ENCODE measurements around the gene SOX9. TPM values are rescaled to one million over a fixed set of nuclear protein-coding genes. Genes with fewer than 3 reads are reported as not detected.

SOX9 gene
- total and polyA plus RNA-seq, 3 donors from 2014 or later: 80.0 to 240 (median 166) TPM

DNA sequence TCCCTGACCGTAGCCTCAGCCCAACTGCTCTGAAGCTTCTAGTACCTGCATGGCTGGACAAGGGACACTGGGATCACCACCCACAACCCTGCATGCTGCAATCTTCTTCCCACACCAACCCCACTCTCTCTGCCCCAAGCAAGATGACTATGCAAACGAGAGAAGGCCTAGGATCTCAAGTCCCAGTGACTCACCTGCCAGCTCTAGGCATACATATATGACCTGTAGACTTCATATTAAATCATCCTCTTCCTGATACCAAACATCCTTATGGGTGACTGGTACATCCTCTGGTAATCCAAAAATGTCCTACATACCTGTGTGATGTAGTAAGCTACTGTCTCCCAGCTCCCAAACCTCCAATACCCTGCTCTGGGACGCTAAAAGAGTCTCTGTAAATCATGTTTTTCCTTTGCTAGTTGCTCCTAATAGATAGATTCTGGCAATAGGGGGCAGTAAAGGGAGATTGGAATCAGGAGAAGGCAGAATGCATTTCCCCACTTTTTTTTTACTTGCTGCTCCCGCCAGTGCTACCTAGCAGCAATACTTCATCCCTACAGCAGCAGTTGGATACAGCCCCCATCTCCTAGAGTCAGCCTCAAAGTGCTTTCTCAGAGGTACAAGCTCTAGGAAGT is 43.4 kb upstream of the SOX9 start:
- 74 to 84% methylated on average over 4 of the region's 4 CpGs for WGBS, 2 donors
- Histone ChIP-seq H3K9me3 (no peaks in the 10 kb centered on the region), H3K27ac (no peak overlapping the region), H3K4me3 (no peak overlapping the region), H3K27me3 (no peaks in the 10 kb centered on the region), H3K36me3 (ENCODE audit: low read depth, missing control alignments) (no peaks in the 10 kb centered on the region), H3K4me1 (no peaks in the 10 kb centered on the region)
- TF ChIP-seq, protein P1, sequence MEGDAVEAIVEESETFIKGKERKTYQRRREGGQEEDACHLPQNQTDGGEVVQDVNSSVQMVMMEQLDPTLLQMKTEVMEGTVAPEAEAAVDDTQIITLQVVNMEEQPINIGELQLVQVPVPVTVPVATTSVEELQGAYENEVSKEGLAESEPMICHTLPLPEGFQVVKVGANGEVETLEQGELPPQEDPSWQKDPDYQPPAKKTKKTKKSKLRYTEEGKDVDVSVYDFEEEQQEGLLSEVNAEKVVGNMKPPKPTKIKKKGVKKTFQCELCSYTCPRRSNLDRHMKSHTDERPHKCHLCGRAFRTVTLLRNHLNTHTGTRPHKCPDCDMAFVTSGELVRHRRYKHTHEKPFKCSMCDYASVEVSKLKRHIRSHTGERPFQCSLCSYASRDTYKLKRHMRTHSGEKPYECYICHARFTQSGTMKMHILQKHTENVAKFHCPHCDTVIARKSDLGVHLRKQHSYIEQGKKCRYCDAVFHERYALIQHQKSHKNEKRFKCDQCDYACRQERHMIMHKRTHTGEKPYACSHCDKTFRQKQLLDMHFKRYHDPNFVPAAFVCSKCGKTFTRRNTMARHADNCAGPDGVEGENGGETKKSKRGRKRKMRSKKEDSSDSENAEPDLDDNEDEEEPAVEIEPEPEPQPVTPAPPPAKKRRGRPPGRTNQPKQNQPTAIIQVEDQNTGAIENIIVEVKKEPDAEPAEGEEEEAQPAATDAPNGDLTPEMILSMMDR (IDR thresholded peaks at IDR 0.05): no peak
- no peak for TF ChIP-seq POLR2A (IDR thresholded peaks at IDR 0.05)
- intact Hi-C loops (cut with DNase I; ENCODE audit: low total_unique reads): no loop called here
- DNase-seq: no peak

DNA sequence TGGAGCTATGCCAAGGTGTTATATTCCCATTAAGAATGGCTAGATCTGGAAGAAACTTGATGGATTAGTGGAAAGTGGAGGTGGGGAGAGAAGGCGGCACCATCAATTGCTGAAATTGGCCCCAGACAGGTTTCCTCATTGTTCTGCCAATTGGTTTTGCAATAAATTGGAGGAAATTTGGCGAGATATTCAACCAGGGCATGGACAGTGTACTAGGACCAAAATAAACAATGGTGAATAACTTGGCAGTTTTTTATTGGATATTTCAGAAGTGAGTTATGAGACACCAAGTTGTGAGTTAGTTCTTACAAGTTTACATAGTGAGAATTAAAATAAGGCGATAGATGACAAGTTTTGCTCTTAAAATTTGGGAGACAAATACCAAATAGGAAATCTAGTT is 41.1 kb upstream of the SOX9 start:
- H3K27me3 ChIP-seq: no peaks in the 10 kb centered on the region
- no peak for DNase-seq
- no peak overlapping the region for H3K27ac ChIP-seq
- WGBS, 2 donors: 86 to 93% methylated on average over 3 of the region's 3 CpGs
- intact Hi-C loops (cut with DNase I; ENCODE audit: low total_unique reads): no loop called here
- H3K36me3 ChIP-seq (ENCODE audit: low read depth, missing control alignments): no peaks in the 10 kb centered on the region
- H3K4me1 ChIP-seq: no peaks in the 10 kb centered on the region
- no peaks in the 10 kb centered on the region for H3K9me3 ChIP-seq
- no peak overlapping the region for H3K4me3 ChIP-seq
- TF ChIP-seq, protein P1 (IDR thresholded peaks at IDR 0.05): no peak
- TF ChIP-seq POLR2A (IDR thresholded peaks at IDR 0.05): no peak

DNA sequence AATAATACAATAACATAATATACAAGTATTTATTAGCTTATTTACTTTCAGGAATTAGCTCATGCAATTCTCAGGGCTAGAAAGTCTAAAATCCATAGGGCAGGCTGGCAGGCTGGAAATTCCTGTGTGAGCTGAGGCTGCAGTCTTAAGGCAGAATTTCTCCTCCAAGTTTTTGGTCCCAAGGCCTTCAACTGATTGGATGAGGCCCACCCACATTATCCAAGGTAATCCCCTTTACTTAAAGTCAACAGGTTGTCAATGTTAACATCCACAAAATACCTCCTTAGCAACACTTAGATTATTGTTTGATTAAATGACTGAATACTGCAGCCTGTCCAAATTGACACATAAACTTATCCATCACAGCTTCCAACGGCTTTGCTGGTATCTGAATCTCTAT is 32.9 kb upstream of the SOX9 start:
- intact Hi-C loops (cut with DNase I; ENCODE audit: low total_unique reads): no loop called here

DNA sequence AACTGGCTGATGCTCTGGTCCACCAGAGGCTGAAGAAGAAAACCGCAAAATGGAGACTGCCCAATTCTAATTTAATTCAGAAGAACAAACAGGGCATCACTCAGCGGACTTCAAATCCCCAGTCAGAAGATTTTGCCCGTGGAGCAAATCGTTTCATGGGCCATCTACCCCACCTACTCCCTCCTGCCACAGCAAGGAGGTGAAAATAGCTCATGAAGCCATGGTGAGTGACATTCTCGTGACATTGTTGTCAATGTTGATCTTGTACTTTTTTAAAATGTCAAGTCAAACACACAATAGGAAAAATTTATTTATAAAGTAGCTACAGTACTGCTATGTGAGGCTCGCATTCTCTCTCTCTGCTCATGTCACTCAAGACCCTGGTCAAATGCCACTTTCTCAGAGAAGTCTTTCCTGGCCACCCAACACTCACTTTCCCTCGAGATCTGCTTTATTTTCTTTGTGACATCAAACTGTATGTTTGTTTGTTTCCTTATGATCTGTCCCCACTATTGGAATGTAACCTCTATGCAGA is 31.3 kb upstream of the SOX9 start:
- TF ChIP-seq, protein P1 (IDR thresholded peaks at IDR 0.05): no peak
- Histone ChIP-seq H3K4me3 (no peak overlapping the region), H3K9me3 (no peaks in the 10 kb centered on the region), H3K27me3 (no peaks in the 10 kb centered on the region), H3K36me3 (ENCODE audit: low read depth, missing control alignments) (no peaks in the 10 kb centered on the region), H3K4me1 (no peaks in the 10 kb centered on the region), H3K27ac (no peak overlapping the region)
- 78 to 81% methylated on average over 7 of the region's 7 CpGs for WGBS, 2 donors
- DNase-seq: no peak
- intact Hi-C loops (cut with DNase I; ENCODE audit: low total_unique reads): no loop called here

More for the DNA sequence above, 32.9 kb upstream of the SOX9 start:
- no peaks in the 10 kb centered on the region for H3K36me3 ChIP-seq (ENCODE audit: low read depth, missing control alignments)
- no peaks in the 10 kb centered on the region for H3K4me1 ChIP-seq
- H3K27ac ChIP-seq: no peak overlapping the region
- TF ChIP-seq POLR2A (IDR thresholded peaks at IDR 0.05): no peak
- TF ChIP-seq, protein P1 (IDR thresholded peaks at IDR 0.05): no peak
- no peaks in the 10 kb centered on the region for H3K9me3 ChIP-seq
- WGBS, 2 donors: 80 to 82% methylated on average over 1 of the region's 1 CpG
- no peak overlapping the region for H3K4me3 ChIP-seq
- DNase-seq: no peak
- no peaks in the 10 kb centered on the region for H3K27me3 ChIP-seq

DNA sequence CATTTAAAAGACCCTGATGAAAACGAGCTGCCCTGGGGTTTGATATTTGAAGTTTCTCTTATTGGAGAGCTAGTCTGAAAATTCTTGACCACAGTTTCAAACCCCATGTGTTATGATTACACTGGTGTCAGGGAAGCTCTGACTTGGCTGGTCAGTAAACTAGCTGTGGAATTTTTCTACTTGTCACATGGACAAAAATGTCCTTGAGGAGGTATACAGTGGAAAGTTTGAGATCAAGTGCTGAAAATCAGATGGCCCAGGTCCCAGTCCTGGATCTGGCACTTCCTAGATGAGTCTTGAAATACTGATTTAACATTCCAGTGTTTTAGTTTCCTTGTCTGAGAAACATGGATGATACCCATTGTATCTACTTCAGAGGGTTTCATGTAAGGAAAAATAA is 30.7 kb upstream of the SOX9 start:
- no peaks in the 10 kb centered on the region for H3K9me3 ChIP-seq

More for the DNA sequence above, 30.7 kb upstream of the SOX9 start:
- 30 to 40% methylated on average over 1 of the region's 1 CpG for WGBS, 2 donors
- Histone ChIP-seq H3K4me3 (no peak overlapping the region), H3K4me1 (no peaks in the 10 kb centered on the region), H3K36me3 (ENCODE audit: low read depth, missing control alignments) (no peaks in the 10 kb centered on the region), H3K27ac (no peak overlapping the region), H3K27me3 (no peaks in the 10 kb centered on the region)
- DNase-seq: no peak
- intact Hi-C loops (cut with DNase I; ENCODE audit: low total_unique reads): no loop called here
- TF ChIP-seq POLR2A (IDR thresholded peaks at IDR 0.05): no peak
- TF ChIP-seq, protein P1 (IDR thresholded peaks at IDR 0.05): no peak

Data from testis (tissue), 3 donors.